Suprapubic skin (tissue), 4 donors: ENCODE results near the gene CAMK2N1.

Source experiments
- CTCF ChIP-seq, 2 donors: fragments of 200-600 bp in 1 of 2; fragments of 450-650 bp in 1 of 2; sonication (generic) in 1 of 2; IDR thresholded peaks; one replicate each; pipeline ENCODE4 v1.5.1; 2016 to 2019; ENCODE audit warnings: antibody characterized with exemption in 2 of 2, mild to moderate bottlenecking in 1 of 2, moderate library complexity in 1 of 2
- EP300 ChIP-seq: sonication (generic); formaldehyde crosslinking; IDR thresholded peaks from one replicate; pipeline ENCODE4 v1.6.1; 2017; ENCODE audit warnings: antibody characterized with exemption
- POLR2A ChIP-seq, 2 donors: fragments of 450-650 bp; IDR thresholded peaks; one replicate each; pipeline ENCODE4 v1.6.1; 2017; ENCODE audit warnings: antibody characterized with exemption in 2 of 2, mild to moderate bottlenecking in 2 of 2, moderate library complexity in 2 of 2
- POLR2AphosphoS5 ChIP-seq, 3 donors: sonication (generic); formaldehyde crosslinking; IDR thresholded peaks; one replicate each; pipeline ENCODE4 v1.6.1; 2017; ENCODE audit warnings: antibody characterized with exemption in 3 of 3

- no peak for TF ChIP-seq POLR2A (IDR thresholded peaks at IDR 0.05)
- TF ChIP-seq CTCF (IDR thresholded peaks at IDR 0.05) = no peak
- TF ChIP-seq POLR2AphosphoS5 (IDR thresholded peaks at IDR 0.05) = no peak
- TF ChIP-seq EP300 = no peak
Observed at GRCh38 chr1:20474333-20474975, 11.6 kb downstream of the CAMK2N1 start.
